Nephron progenitor cell (in vitro differentiated cells): ENCODE data around the gene SHROOM3.

ENCODE experiments used
- DNase-seq: peaks from one replicate; pipeline ENCODE4 v3.0.0; 2021
- H3K27ac Mint-ChIP-seq: 2 replicates; pipeline ENCODE4 v1.8.0; 2021; ENCODE audit warnings: mild to moderate bottlenecking, moderate library complexity, mixed read lengths
- H3K27me3 Mint-ChIP-seq: 2 replicates; pipeline ENCODE4 v1.8.0; 2021; ENCODE audit warnings: mild to moderate bottlenecking, low read depth, mixed read lengths; ENCODE audit not compliant: poor library complexity
- H3K36me3 Mint-ChIP-seq: 2 replicates; pipeline ENCODE4 v1.8.0; 2021; ENCODE audit warnings: low read depth, mixed read lengths
- H3K4me1 Mint-ChIP-seq: 2 replicates; pipeline ENCODE4 v1.8.0; 2021; ENCODE audit warnings: mixed read lengths
- H3K4me3 Mint-ChIP-seq: 2 replicates; pipeline ENCODE4 v1.8.0; 2021; ENCODE audit warnings: mild to moderate bottlenecking, moderate library complexity, mixed read lengths
- H3K9me3 Mint-ChIP-seq: 2 replicates; pipeline ENCODE4 v1.8.0; 2021; ENCODE audit warnings: mild to moderate bottlenecking, moderate library complexity, mixed read lengths
- TF ChIP-seq, protein P1 (sequence below): fragments of 200-600 bp; sonication (generic); IDR thresholded peaks from 2 replicates; pipeline ENCODE4 v1.5.0; 2021; ENCODE audit warnings: antibody characterized with exemption

SHROOM3 gene

DNA sequence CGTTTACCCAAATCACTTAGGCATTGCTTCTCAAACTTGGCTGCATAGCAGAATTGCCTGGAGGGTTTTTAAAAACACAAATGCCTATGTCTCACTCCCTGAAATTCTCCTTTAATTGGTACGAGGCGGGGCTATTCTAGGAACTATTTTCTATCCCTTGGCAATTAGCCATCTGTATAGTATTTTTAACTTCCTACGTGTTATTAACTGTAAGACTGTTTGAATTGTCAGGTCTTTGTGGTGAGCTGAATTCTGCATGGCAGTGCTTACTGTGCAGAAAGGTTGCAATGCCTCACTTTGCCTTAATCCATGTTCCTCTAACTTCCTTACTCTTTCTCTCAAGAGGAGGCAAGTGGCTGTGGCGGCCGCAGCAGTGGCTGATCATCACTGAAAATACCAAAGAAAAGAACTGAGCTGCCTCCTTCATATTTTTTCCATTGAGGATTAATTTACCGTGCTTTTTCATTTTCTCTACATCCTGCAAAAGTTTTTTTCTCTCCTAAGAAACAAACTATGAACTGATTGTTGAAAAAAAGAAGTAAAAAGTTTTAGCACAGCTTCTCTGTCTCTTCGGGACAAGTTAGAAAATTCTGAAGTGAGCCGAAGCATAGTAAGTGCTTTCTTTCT is at the start of gene SHROOM3:
SHROOM3 (plus strand) TSS at position 329 of the 627 bp plus-strand sequence. CDS start 824 bp downstream, outside the sequence.
- Mint-ChIP-seq H3K4me3 (peak within 1 kb of the TSS; percentile 65), H3K9me3 (peaks cover 13% of the 10 kb centered on the region), H3K27me3 (peaks cover 3% of the 10 kb centered on the region), H3K36me3 (no peaks in the 10 kb centered on the region), H3K4me1 (peaks cover 48% of the 10 kb centered on the region), H3K27ac (no peak within 1 kb of the TSS)
- TF ChIP-seq, protein P1, sequence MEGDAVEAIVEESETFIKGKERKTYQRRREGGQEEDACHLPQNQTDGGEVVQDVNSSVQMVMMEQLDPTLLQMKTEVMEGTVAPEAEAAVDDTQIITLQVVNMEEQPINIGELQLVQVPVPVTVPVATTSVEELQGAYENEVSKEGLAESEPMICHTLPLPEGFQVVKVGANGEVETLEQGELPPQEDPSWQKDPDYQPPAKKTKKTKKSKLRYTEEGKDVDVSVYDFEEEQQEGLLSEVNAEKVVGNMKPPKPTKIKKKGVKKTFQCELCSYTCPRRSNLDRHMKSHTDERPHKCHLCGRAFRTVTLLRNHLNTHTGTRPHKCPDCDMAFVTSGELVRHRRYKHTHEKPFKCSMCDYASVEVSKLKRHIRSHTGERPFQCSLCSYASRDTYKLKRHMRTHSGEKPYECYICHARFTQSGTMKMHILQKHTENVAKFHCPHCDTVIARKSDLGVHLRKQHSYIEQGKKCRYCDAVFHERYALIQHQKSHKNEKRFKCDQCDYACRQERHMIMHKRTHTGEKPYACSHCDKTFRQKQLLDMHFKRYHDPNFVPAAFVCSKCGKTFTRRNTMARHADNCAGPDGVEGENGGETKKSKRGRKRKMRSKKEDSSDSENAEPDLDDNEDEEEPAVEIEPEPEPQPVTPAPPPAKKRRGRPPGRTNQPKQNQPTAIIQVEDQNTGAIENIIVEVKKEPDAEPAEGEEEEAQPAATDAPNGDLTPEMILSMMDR, result no peak
- DNase-seq, result no peak

DNA sequence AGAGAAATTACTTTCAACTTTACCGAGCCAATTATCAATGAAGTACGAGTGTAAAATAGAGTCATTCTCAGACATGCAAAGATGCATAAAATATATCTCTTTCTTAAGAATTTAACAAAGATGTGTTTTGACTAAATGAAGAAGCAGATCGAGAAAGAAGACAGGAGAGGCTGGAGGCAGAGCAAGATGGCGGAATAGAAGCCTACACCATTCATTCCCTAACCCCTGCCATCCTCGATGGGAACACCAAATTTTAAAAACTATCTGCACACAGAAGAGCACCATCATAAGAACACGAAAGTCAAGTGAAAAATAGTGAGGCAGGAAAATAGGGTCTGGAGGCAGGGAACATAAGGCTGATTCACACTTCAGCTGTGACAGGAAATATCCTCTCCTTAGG is 49.1 kb upstream of the SHROOM3 start:
- Mint-ChIP-seq H3K4me1 (peaks cover 7% of the 10 kb centered on the region), H3K27me3 (peaks cover 4% of the 10 kb centered on the region), H3K27ac (no peak overlapping the region), H3K4me3 (no peak overlapping the region), H3K9me3 (peaks cover 49% of the 10 kb centered on the region), H3K36me3 (peaks cover 10% of the 10 kb centered on the region)
- TF ChIP-seq, protein P1, result no peak
- DNase-seq, result no peak

DNA sequence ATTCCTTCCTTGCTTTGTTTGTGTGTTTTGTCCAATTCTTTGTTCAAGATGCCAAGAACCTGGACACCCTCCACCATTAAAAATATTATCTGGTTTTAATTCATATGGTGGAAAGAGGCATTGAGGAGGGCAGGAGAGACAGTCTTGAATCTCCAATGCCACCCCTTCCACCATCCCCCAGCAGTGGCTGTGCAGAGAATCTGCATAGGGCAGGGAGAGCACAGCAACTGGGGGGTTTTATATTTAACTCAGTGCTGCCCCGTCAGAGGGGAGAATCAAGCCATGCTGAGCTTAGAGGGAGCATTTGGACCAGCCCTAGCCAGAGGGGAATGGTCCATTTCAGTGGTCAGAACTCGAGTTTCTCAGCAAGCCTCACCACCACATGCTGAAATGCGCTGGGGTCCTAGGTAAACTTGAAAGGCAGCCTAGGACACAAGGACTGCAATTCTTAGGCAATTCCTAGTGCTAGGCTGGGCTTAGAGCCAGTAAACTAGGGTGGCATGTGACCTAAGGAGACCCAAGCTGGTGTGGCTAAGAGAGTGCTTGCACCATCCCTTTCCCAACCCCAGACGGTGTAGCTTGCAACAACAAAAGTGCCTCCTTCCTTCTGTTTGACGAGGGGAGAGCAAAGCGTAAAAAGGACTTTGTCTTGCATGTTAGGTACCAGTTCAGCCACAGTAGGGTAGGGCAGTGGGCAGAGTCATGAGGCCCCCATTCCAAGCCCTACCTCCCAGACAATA is 48.3 kb upstream of the SHROOM3 start:
- TF ChIP-seq, protein P1, result no peak
- Mint-ChIP-seq H3K9me3 (peaks cover 50% of the 10 kb centered on the region), H3K4me3 (no peak overlapping the region), H3K36me3 (peaks cover 5% of the 10 kb centered on the region), H3K4me1 (peaks cover 7% of the 10 kb centered on the region), H3K27me3 (peaks cover 4% of the 10 kb centered on the region), H3K27ac (no peak overlapping the region)
- DNase-seq, result no peak

DNA sequence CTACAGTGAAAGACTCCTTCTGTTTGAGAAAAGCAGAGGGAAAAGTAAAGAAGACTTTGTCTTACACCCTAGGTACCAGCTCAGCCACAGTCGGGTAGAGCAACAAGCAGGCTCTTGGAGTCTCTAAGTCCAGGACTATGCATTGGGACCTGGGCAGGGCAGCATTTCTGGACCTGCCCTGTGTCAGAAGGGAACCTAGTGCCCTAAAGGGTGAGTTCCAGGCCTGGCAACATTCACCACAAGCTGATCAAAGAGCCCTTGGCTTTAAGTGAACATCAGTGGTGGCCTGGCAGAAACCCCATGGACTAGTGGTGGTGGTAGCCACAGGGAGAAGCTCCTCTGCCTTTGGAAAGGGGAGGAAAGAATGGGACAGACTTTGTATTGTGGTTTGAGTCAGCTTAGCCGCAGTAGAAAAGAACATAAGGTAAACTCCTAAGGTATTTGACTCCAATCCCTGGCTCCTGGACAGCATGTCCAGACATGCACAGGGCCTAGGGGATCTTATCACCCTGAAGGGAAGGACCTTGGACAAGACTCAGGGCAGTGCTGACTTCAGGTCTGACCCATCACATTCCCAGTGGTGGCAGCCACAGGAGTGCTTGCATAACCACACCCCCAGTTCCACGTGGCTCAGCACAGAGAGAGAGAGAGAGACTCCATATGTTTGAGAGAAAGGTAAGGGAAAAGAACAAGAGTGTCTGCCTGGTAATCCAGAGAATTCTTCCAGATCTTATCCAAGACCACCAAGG is 46.7 kb upstream of the SHROOM3 start:
- Mint-ChIP-seq H3K36me3 (no peaks in the 10 kb centered on the region), H3K9me3 (peaks cover 57% of the 10 kb centered on the region), H3K4me1 (peaks cover 2% of the 10 kb centered on the region), H3K4me3 (no peak overlapping the region), H3K27me3 (peaks cover 4% of the 10 kb centered on the region), H3K27ac (peak overlapping the region; percentile 82)
- TF ChIP-seq, protein P1, result no peak
- no peak for DNase-seq

DNA sequence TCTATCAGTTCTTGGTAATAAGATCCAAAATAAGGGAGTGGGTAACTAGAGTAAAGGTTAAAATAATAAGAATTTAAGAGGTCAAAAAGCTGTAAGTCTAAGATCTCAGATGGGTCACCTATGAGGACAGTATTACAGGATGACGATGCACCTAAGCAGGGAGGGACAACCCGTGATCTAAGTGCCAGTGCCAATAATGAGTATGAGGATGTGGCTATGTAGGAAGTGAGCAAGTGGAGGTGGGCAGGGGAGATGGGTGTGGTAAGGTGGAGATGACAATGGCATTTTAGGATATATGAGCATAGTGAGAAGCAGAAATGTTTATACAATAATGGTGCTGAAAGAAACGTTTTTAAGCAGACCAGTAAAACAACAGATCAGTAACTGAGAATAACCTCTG is 33.4 kb upstream of the SHROOM3 start:
- TF ChIP-seq, protein P1, result no peak
- peaks cover 15% of the 10 kb centered on the region for H3K27me3 Mint-ChIP-seq
- no peak for DNase-seq
- H3K27ac Mint-ChIP-seq, result no peak overlapping the region
- H3K9me3 Mint-ChIP-seq, result no peaks in the 10 kb centered on the region
- no peak overlapping the region for H3K4me3 Mint-ChIP-seq
- no peaks in the 10 kb centered on the region for H3K36me3 Mint-ChIP-seq
- no peaks in the 10 kb centered on the region for H3K4me1 Mint-ChIP-seq
